ENCODE measurements around the gene SHMT1. TPM values are rescaled to one million over a fixed set of nuclear protein-coding genes. Genes with fewer than 3 reads are reported as not detected.
"Not testable (repeated sequence)": the region's sequence is repeated elsewhere in the genome, so short reads cannot be mapped to it uniquely, and the experiment has no call there.

SHMT1 gene
- total and polyA plus RNA-seq, 7 donors, result 16.2 to 34.8 (median 26.9) TPM

- H3K9me3 ChIP-seq; H3K27ac ChIP-seq; H3K36me3 ChIP-seq; intact Hi-C loops (cut with DNase I); DNase-seq; H3K4me1 ChIP-seq; H3K4me3 ChIP-seq: not testable (repeated sequence)
- peaks cover 5 to 16% (median 8%) of the 10 kb centered on the region in 3 donors for H3K27me3 ChIP-seq
- 84 to 89% methylated on average over 5 of the region's 5 CpGs for WGBS, 2 donors
Observed at GRCh38 chr17:18387583-18387982, 24.2 kb upstream of the SHMT1 start.

- H3K36me3 ChIP-seq; H3K4me1 ChIP-seq; DNase-seq; H3K9me3 ChIP-seq; H3K4me3 ChIP-seq; H3K27ac ChIP-seq; intact Hi-C loops (cut with DNase I): not testable (repeated sequence)
- peaks cover 8 to 47% (median 25%) of the 10 kb centered on the region in 3 donors for H3K27me3 ChIP-seq
- 90 to 92% methylated on average over 7 of the region's 7 CpGs for WGBS, 2 donors
Observed at GRCh38 chr17:18384271-18384670, 20.9 kb upstream of the SHMT1 start.

- H3K27ac ChIP-seq; H3K4me1 ChIP-seq; H3K36me3 ChIP-seq; H3K4me3 ChIP-seq; intact Hi-C loops (cut with DNase I); H3K9me3 ChIP-seq: not testable (repeated sequence)
- H3K27me3 ChIP-seq, result peaks cover 8 to 47% (median 25%) of the 10 kb centered on the region in 3 donors
- 20 to 37% methylated on average over 36 of the region's 36 CpGs for WGBS, 2 donors
- DNase-seq, result peak; percentile 38
Observed at GRCh38 chr17:18383079-18383481, 19.7 kb upstream of the SHMT1 start.

DNA sequence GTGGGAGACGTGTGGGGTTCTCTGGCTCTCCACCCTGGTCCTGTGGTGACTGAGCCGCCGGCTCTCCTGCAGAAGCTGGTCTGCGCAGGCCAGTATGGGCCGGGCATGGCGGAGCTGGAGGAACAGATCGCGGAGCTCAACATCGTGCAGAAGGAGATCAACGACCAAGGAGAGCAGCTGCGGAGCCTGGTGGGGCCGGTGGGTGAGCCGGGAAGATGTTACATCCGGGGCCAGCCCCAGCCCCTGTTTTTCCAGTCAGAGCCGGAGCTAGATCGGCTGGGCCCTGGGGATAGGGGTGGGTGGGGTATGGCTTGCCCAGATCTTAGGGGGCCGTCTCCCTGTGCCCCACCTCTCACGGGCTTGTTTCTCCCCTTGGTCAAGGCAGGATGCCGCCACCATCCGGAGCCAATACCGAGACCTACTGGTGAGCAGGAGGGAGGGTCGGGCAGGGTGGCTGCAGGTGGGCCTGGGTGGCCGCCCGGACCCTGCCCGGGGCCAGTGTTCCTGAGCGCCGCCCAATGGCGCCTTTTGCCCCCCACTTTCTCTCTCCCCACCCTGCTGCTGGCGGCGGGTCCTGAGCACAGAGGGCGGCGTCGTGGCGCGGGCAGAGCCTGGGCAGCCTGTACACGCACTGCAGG is 19.2 kb upstream of the SHMT1 start:
- intact Hi-C loops (cut with DNase I), result no loop called here
- TF ChIP-seq POLR2A (IDR thresholded peaks at IDR 0.05), result no peak
- no peak for TF ChIP-seq POLR2AphosphoS5 (IDR thresholded peaks at IDR 0.05)
- no peak for TF ChIP-seq EP300 (IDR thresholded peaks at IDR 0.05)
- TF ChIP-seq, protein P1, sequence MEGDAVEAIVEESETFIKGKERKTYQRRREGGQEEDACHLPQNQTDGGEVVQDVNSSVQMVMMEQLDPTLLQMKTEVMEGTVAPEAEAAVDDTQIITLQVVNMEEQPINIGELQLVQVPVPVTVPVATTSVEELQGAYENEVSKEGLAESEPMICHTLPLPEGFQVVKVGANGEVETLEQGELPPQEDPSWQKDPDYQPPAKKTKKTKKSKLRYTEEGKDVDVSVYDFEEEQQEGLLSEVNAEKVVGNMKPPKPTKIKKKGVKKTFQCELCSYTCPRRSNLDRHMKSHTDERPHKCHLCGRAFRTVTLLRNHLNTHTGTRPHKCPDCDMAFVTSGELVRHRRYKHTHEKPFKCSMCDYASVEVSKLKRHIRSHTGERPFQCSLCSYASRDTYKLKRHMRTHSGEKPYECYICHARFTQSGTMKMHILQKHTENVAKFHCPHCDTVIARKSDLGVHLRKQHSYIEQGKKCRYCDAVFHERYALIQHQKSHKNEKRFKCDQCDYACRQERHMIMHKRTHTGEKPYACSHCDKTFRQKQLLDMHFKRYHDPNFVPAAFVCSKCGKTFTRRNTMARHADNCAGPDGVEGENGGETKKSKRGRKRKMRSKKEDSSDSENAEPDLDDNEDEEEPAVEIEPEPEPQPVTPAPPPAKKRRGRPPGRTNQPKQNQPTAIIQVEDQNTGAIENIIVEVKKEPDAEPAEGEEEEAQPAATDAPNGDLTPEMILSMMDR (IDR thresholded peaks at IDR 0.05), result no peak

GRCh38 chr17:18381953-18382245 is 18.5 kb upstream of the SHMT1 start:
- Histone ChIP-seq H3K27ac (no peak overlapping the region), H3K36me3 (no peaks in the 10 kb centered on the region), H3K4me3 (no peak overlapping the region), H3K4me1 (peaks cover 0 to 6% (median 3%) of the 10 kb centered on the region in 4 donors), H3K27me3 (peaks cover 8 to 47% (median 25%) of the 10 kb centered on the region in 3 donors), H3K9me3 (no peaks in the 10 kb centered on the region)
- TF ChIP-seq POLR2AphosphoS5 (IDR thresholded peaks at IDR 0.05) (no peak), EP300 (IDR thresholded peaks at IDR 0.05) (no peak), POLR2A (IDR thresholded peaks at IDR 0.05) (no peak)
- TF ChIP-seq, protein P1 (IDR thresholded peaks at IDR 0.05), result no peak
- peak; percentile 21 for DNase-seq
- WGBS, 2 donors, result 88 to 90% methylated on average over 3 of the region's 3 CpGs
- intact Hi-C loops (cut with DNase I), result no loop called here

More for the DNA sequence above, 19.2 kb upstream of the SHMT1 start:
- no peak overlapping the region for H3K4me3 ChIP-seq
- H3K4me1 ChIP-seq, result peaks cover 0 to 6% (median 3%) of the 10 kb centered on the region in 4 donors
- H3K27ac ChIP-seq, result no peak overlapping the region
- H3K27me3 ChIP-seq, result peaks cover 8 to 47% (median 25%) of the 10 kb centered on the region in 3 donors
- H3K9me3 ChIP-seq, result no peaks in the 10 kb centered on the region
- 73 to 75% methylated on average over 36 of the region's 36 CpGs for WGBS, 2 donors
- no peaks in the 10 kb centered on the region for H3K36me3 ChIP-seq
- peak; percentile 58 for DNase-seq

- Histone ChIP-seq H3K27me3 (peaks cover 8 to 47% (median 25%) of the 10 kb centered on the region in 3 donors), H3K4me1 (peaks cover 0 to 6% (median 3%) of the 10 kb centered on the region in 4 donors), H3K27ac (no peak overlapping the region), H3K36me3 (no peaks in the 10 kb centered on the region), H3K9me3 (no peaks in the 10 kb centered on the region), H3K4me3 (no peak overlapping the region)
- intact Hi-C loops (cut with DNase I), result no loop called here
- TF ChIP-seq, protein P1 (IDR thresholded peaks at IDR 0.05), result no peak
- TF ChIP-seq POLR2AphosphoS5 (IDR thresholded peaks at IDR 0.05), result no peak
- TF ChIP-seq EP300 (IDR thresholded peaks at IDR 0.05), result no peak
- no peak for TF ChIP-seq POLR2A (IDR thresholded peaks at IDR 0.05)
- WGBS, 2 donors, result 91 to 92% methylated on average over 23 of the region's 23 CpGs
- peak; percentile 49 for DNase-seq
Observed at GRCh38 chr17:18381158-18381952, 18.0 kb upstream of the SHMT1 start.
